H1 (cell line): ENCODE results near the gene YAF2. TPM values are rescaled to one million over a fixed set of nuclear protein-coding genes. Genes with fewer than 3 reads are reported as not detected.
A peak's percentile ranks its signal among the peaks of the same experiment; 100 is the strongest.

Experiments
- CTCF ChIA-PET: fragments of 300-600 bp; sonication (Branson Sonifier 250); formaldehyde crosslinking; loops from one replicate; lab custom pipeline; 2021; ENCODE audit not compliant: partially characterized antibody; lab: Charles Lee
- POLR2A ChIA-PET: fragments of 300-600 bp; sonication (Branson Sonifier 250); formaldehyde crosslinking; loops from one replicate; lab custom pipeline; 2021; ENCODE audit warnings: inconsistent platforms; ENCODE audit not compliant: partially characterized antibody; lab: Charles Lee
- DNase-seq, 2 experiments: peaks; one replicate each; pipeline versions ENCODE4 v3.0.0 to v3.0.0-alpha.2; 2010 to 2022; ENCODE audit warnings: low spot score in 2 of 2, low read depth in 1 of 2, mixed read lengths in 1 of 2
- FAIRE-seq: peaks from 2 replicates; lab custom pipeline; 2011; peaks lifted over from hg19 to GRCh38; lab: Jason Lieb, UNC
- H2AFZ ChIP-seq: 2 replicates; pipeline ENCODE4 v1.8.1; 2012; ENCODE audit warnings: low read length, inconsistent platforms
- H2AK5ac ChIP-seq: 2 replicates; pipeline ENCODE4 v1.6.1; 2013; ENCODE audit warnings: low read depth, low read length
- H2BK120ac ChIP-seq: replicated peaks from 2 replicates; pipeline ENCODE3; 2013; ENCODE audit warnings: low read depth, low read length, inconsistent platforms
- H2BK12ac ChIP-seq: 2 replicates; pipeline ENCODE4 v1.6.1; 2013; ENCODE audit warnings: low read depth, low read length
- H2BK15ac ChIP-seq: 2 replicates; pipeline ENCODE4 v1.6.1; 2013; ENCODE audit warnings: low read length
- H2BK20ac ChIP-seq: 2 replicates; pipeline ENCODE4 v1.6.1; 2013; ENCODE audit warnings: low read length
- H2BK5ac ChIP-seq: 2 replicates; pipeline ENCODE4 v1.6.1; 2013; ENCODE audit warnings: low read depth, low read length
- H3K14ac ChIP-seq: 2 replicates; pipeline ENCODE4 v1.6.1; 2013; ENCODE audit warnings: inconsistent platforms; ENCODE audit not compliant: insufficient read length
- H3K18ac ChIP-seq: 2 replicates; pipeline ENCODE4 v1.6.1; 2013; ENCODE audit warnings: low read length; ENCODE audit errors: extremely low read depth
- H3K23ac ChIP-seq: 2 replicates; pipeline ENCODE4 v1.6.1; 2013; ENCODE audit warnings: inconsistent platforms; ENCODE audit not compliant: insufficient read length
- H3K23me2 ChIP-seq: 2 replicates; pipeline ENCODE4 v1.6.1; 2013; ENCODE audit warnings: low read depth, low read length
- H3K27ac ChIP-seq: 2 replicates; pipeline ENCODE4 v1.6.1; 2011; ENCODE audit warnings: low read depth, low read length, inconsistent platforms
- H3K27me3 ChIP-seq, 4 experiments: replicated peaks in 1 of 4; 1 replicate in 1 of 4; 2 replicates in 3 of 4; pipeline versions ENCODE4 v1.6.1 to v1.8.1; 2011 to 2013; ENCODE audit warnings: low read length in 3 of 4, mild to moderate bottlenecking in 3 of 4, inconsistent platforms in 2 of 4, mixed read lengths in 2 of 4, moderate library complexity in 1 of 4; ENCODE audit not compliant: control insufficient read depth in 3 of 4, insufficient read depth in 3 of 4; ENCODE audit errors: extremely low read depth in 1 of 4
- H3K36me3 ChIP-seq, 4 experiments: 2 replicates each; pipeline versions ENCODE4 v1.6.1 to v1.8.1; 2011 to 2013; ENCODE audit warnings: mild to moderate bottlenecking in 4 of 4, low read length in 3 of 4, moderate library complexity in 2 of 4, control low read depth in 1 of 4, inconsistent platforms in 1 of 4; ENCODE audit not compliant: insufficient read depth in 4 of 4, control insufficient read depth in 2 of 4
- H3K4ac ChIP-seq: replicated peaks from 2 replicates; pipeline ENCODE3; 2013; ENCODE audit warnings: low read length, low read depth, mixed read lengths, inconsistent platforms; ENCODE audit not compliant: insufficient read length
- H3K4me1 ChIP-seq, 4 experiments: replicated peaks in 1 of 4; 1 replicate in 1 of 4; 2 replicates in 3 of 4; pipeline versions ENCODE4 v1.6.1 to v1.8.1; 2011 to 2013; ENCODE audit warnings: low read length in 3 of 4, inconsistent platforms in 2 of 4, mixed read lengths in 1 of 4; ENCODE audit not compliant: insufficient read depth in 4 of 4, control insufficient read depth in 3 of 4
- H3K4me2 ChIP-seq, 2 experiments: 2 replicates each; pipeline versions ENCODE4 v1.6.1 to v1.8.1; 2011 to 2013; ENCODE audit warnings: low read depth in 2 of 2, low read length in 2 of 2, control low read depth in 1 of 2, inconsistent platforms in 1 of 2, mild to moderate bottlenecking in 1 of 2; ENCODE audit not compliant: insufficient read depth in 1 of 2
- H3K4me3 ChIP-seq, 4 experiments: fragments of 200-600, 300-600 bp in 1 of 4; sonication (generic), shearing (Covaris generic), sonication (Bioruptor Twin) in 1 of 4; 2 replicates each; pipeline versions ENCODE4 v1.5.1 to v1.8.1; 2011 to 2016; ENCODE audit warnings: low read length in 4 of 4, low read depth in 3 of 4, control low read depth in 2 of 4, inconsistent platforms in 2 of 4, mild to moderate bottlenecking in 2 of 4, mixed read lengths in 1 of 4, moderate library complexity in 1 of 4; ENCODE audit not compliant: insufficient read depth in 2 of 4; ENCODE audit errors: extremely low read depth in 1 of 4
- H3K56ac ChIP-seq: replicated peaks from 2 replicates; pipeline ENCODE3; 2013; ENCODE audit warnings: low read depth, mild to moderate bottlenecking, mixed read lengths, low read length, inconsistent platforms; ENCODE audit not compliant: insufficient read length
- H3K79me1 ChIP-seq: 2 replicates; pipeline ENCODE4 v1.6.1; 2013; ENCODE audit warnings: low read depth, low read length, control low read depth
- H3K79me2 ChIP-seq, 2 experiments: 2 replicates each; pipeline versions ENCODE4 v1.6.1 to v1.8.1; 2012 to 2013; ENCODE audit warnings: low read length in 2 of 2, mild to moderate bottlenecking in 2 of 2, inconsistent platforms in 1 of 2; ENCODE audit not compliant: insufficient read depth in 2 of 2, control insufficient read depth in 1 of 2
- H3K9ac ChIP-seq, 4 experiments: replicated peaks in 1 of 4; 1 replicate in 1 of 4; 2 replicates in 3 of 4; pipeline versions ENCODE4 v1.6.1 to v1.8.1; 2011 to 2013; ENCODE audit warnings: low read depth in 3 of 4, low read length in 3 of 4, control low read depth in 2 of 4, mild to moderate bottlenecking in 2 of 4, moderate library complexity in 2 of 4, inconsistent platforms in 1 of 4; ENCODE audit errors: extremely low read depth in 1 of 4
- H3K9me3 ChIP-seq, 2 experiments: 2 replicates each; pipeline versions ENCODE4 v1.6.1 to v1.8.1; 2012 to 2013; ENCODE audit warnings: mild to moderate bottlenecking in 2 of 2, moderate library complexity in 2 of 2, control low read depth in 1 of 2, inconsistent platforms in 1 of 2, low read depth in 1 of 2, low read length in 1 of 2, mixed read lengths in 1 of 2; ENCODE audit not compliant: insufficient read depth in 2 of 2
- H4K20me1 ChIP-seq, 2 experiments: replicated peaks in 1 of 2; 2 replicates each; pipeline versions ENCODE3 to v1.8.1; 2011 to 2013; ENCODE audit warnings: inconsistent platforms in 2 of 2, low read length in 2 of 2, mild to moderate bottlenecking in 1 of 2; ENCODE audit not compliant: insufficient read depth in 2 of 2, control insufficient read depth in 1 of 2
- H4K5ac ChIP-seq: 2 replicates; pipeline ENCODE4 v1.6.1; 2013; ENCODE audit warnings: low read length, low read depth, mixed read lengths, inconsistent platforms; ENCODE audit not compliant: insufficient read length
- H4K8ac ChIP-seq: 2 replicates; pipeline ENCODE4 v1.8.0; 2013; ENCODE audit warnings: mild to moderate bottlenecking, moderate library complexity, low read length, inconsistent platforms; ENCODE audit not compliant: insufficient read depth; ENCODE audit errors: extremely low read depth
- H4K91ac ChIP-seq: replicated peaks from 2 replicates; pipeline ENCODE3; 2013; ENCODE audit warnings: low read length, mixed read lengths, inconsistent platforms; ENCODE audit not compliant: insufficient read length
- E2F6 ChIP-seq: IDR thresholded peaks from 2 replicates; pipeline ENCODE4 v1.6.1; 2012; ENCODE audit warnings: inconsistent platforms
- POU5F1 ChIP-seq: IDR thresholded peaks from 2 replicates; pipeline ENCODE4 v1.6.1; 2011; ENCODE audit warnings: low read depth, mild to moderate bottlenecking, low read length, moderate library complexity
- RFX5 ChIP-seq: IDR thresholded peaks from 2 replicates; pipeline ENCODE4 v1.6.1; 2011; ENCODE audit warnings: low read depth, low read length, improper control_type of control experiment, borderline replicate concordance
- SUZ12 ChIP-seq: fragments of 200-600 bp; sonication (generic); IDR thresholded peaks from 2 replicates; pipeline ENCODE4 v1.6.1; 2012; ENCODE audit warnings: mild to moderate bottlenecking, inconsistent platforms, low read length, moderate library complexity, mixed read lengths
- TBP ChIP-seq: IDR thresholded peaks from 2 replicates; pipeline ENCODE4 v1.6.1; 2011; ENCODE audit warnings: low read depth, low read length, improper control_type of control experiment
- WGBS, 2 experiments: shearing (Covaris generic) in 1 of 2; methylation state at CpG; one replicate each; pipeline versions ENCODE4 v1.1.6 to v1.1.7; 2013 to 2015; ENCODE audit warnings: low lambda C conversion rate in 2 of 2, mixed read lengths in 2 of 2, inconsistent platforms in 1 of 2, low coverage in 1 of 2, missing lambda C conversion rate in 1 of 2; ENCODE audit not compliant: insufficient replicate concordance in 2 of 2, insufficient coverage in 1 of 2, insufficient read length in 1 of 2; ENCODE audit errors: extremely low coverage in 1 of 2, missing lambda C conversion rate in 1 of 2; 5-methylcytosine and 5-hydroxymethylcytosine counted together
- polyA plus RNA-seq, 7 experiments: library from polyadenylated mRNA; depleted of rRNA in 3 of 7; stranded (reverse) in 5 of 7; unstranded in 2 of 7; fragments of >200 nt in 5 of 7; fragments of 200-250 nt in 2 of 7; gene quantifications; 1 replicate in 5 of 7; 2 replicates in 1 of 7; 4 replicates in 1 of 7; pipeline versions ENCODE4 v1.2.1 to v1.2.3, GENCODE V29; 2011 to 2013; ENCODE audit warnings: missing spikeins in 2 of 7, mixed read lengths in 2 of 7
- total RNA-seq: library from RNA; stranded (reverse); fragmentation: NEBNext Ultra II Directional; extraction: Animal tissue kit (Norgen Biotek cat#: 25700); gene quantifications from 2 replicates; pipeline ENCODE4 v1.2.1, GENCODE V29; 2021

YAF2 gene
- total and polyA plus RNA-seq, 2 of the 8 experiments (the other 6 are each of a cell fraction or from before 2014, with no cell fraction given), result 0.50 to 2.2 TPM

- no peak overlapping the region for H3K27ac ChIP-seq
- H3K23me2 ChIP-seq, result peaks cover 6% of the 10 kb centered on the region; the same call in 1 of the 2 replicates
- FAIRE-seq, result no peak
- no peak overlapping the region for H4K91ac ChIP-seq
- no peaks in the 10 kb centered on the region; a peak in 1 of 8 replicates for H3K36me3 ChIP-seq
- no peak overlapping the region for H3K4me2 ChIP-seq
- H4K5ac ChIP-seq, result no peak overlapping the region
- H3K79me1 ChIP-seq, result no peaks in the 10 kb centered on the region
- CTCF ChIA-PET, result interaction anchor here (0.9 to 1.2 kb wide), 2 partner anchors 94 to 97 kb away, joined by 3 read pairs; no protein-coding TSS in a partner anchor
- no peak overlapping the region for H2BK15ac ChIP-seq
- no peak overlapping the region for H2BK5ac ChIP-seq
- H3K79me2 ChIP-seq, result no peaks in the 10 kb centered on the region
- WGBS, 2 experiments, result 91% methylated on average over 2 of the region's 2 CpGs; no CpG with 5 or more reads in 1 of the 2 experiments
- no peak overlapping the region for H3K4me3 ChIP-seq
- TF ChIP-seq E2F6 (no peak), TBP (no peak), SUZ12 (peak; percentile 22; the same call in 1 of the 2 replicates), RFX5 (no peak), POU5F1 (no peak)
- TF ChIP-seq, all 59 proteins: peak for 1
- H2BK12ac ChIP-seq, result no peak overlapping the region
- no peaks in the 10 kb centered on the region; a peak in 1 of 4 replicates for H3K9me3 ChIP-seq
- no peak for DNase-seq
- POLR2A ChIA-PET, result no interaction called here
- no peak overlapping the region for H3K9ac ChIP-seq
- peaks cover 10 to 11% of the 10 kb centered on the region in 2 experiments for H4K20me1 ChIP-seq
- no peak overlapping the region for H4K8ac ChIP-seq
- no peak overlapping the region for H3K23ac ChIP-seq
- no peak overlapping the region for H3K18ac ChIP-seq
- H2AK5ac ChIP-seq, result no peak overlapping the region
- H3K27me3 ChIP-seq, result peaks cover 21 to 55% (median 42%) of the 10 kb centered on the region in 4 experiments
- no peak overlapping the region for H3K4ac ChIP-seq
- no peak overlapping the region for H2AFZ ChIP-seq
- H3K4me1 ChIP-seq, result peaks cover 0 to 4% (median 2%) of the 10 kb centered on the region in 4 experiments; a peak in 1 of 7 replicates
- H3K14ac ChIP-seq, result no peak overlapping the region
- no peak overlapping the region for H3K56ac ChIP-seq
- no peak overlapping the region for H2BK120ac ChIP-seq
- no peak overlapping the region for H2BK20ac ChIP-seq
Measured at GRCh38 chr12:42234970-42235369, 3.1 kb downstream of the YAF2 start.
